ENCODE data around the gene PTGFR. TPM values are rescaled to one million over a fixed set of nuclear protein-coding genes. Genes with fewer than 3 reads are reported as not detected.

The PTGFR gene
- total RNA-seq, 1 donor from 2014 or later: 0.26 TPM

DNA sequence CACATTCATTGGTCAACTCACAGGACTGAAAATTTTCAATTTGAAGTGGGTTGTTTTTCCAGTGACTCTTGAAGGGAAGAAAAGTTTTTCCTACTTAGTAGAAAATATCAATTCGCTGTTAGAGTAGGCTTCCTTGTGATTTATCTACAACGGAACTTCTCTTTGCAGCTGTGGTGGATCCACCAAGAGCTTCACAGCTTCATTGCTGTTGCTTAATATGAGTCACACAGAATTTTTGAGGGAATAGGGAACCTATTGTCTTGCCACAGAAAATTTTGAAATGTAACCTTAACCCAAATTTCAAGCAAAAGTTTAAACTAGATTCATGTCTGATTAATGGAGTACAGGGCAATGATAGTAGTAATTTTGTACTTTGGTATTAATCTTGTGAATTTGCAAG, 71.1 kb downstream of the PTGFR start:
- DNase-seq (ENCODE audit: low read depth) (no peak), FAIRE-seq (no peak)
- Histone ChIP-seq H3K4me3 (ENCODE audit: low read depth, low read length) (no peak overlapping the region), H3K27me3 (ENCODE audit: control insufficient read depth, insufficient read depth, low read length) (no peaks in the 10 kb centered on the region), H3K36me3 (ENCODE audit: control insufficient read depth, insufficient read depth, low read length) (no peaks in the 10 kb centered on the region)
- TF ChIP-seq, protein P1, sequence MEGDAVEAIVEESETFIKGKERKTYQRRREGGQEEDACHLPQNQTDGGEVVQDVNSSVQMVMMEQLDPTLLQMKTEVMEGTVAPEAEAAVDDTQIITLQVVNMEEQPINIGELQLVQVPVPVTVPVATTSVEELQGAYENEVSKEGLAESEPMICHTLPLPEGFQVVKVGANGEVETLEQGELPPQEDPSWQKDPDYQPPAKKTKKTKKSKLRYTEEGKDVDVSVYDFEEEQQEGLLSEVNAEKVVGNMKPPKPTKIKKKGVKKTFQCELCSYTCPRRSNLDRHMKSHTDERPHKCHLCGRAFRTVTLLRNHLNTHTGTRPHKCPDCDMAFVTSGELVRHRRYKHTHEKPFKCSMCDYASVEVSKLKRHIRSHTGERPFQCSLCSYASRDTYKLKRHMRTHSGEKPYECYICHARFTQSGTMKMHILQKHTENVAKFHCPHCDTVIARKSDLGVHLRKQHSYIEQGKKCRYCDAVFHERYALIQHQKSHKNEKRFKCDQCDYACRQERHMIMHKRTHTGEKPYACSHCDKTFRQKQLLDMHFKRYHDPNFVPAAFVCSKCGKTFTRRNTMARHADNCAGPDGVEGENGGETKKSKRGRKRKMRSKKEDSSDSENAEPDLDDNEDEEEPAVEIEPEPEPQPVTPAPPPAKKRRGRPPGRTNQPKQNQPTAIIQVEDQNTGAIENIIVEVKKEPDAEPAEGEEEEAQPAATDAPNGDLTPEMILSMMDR (IDR thresholded peaks at IDR 0.05; ENCODE audit: insufficient read depth, low read length, severe bottlenecking): no peak

DNA sequence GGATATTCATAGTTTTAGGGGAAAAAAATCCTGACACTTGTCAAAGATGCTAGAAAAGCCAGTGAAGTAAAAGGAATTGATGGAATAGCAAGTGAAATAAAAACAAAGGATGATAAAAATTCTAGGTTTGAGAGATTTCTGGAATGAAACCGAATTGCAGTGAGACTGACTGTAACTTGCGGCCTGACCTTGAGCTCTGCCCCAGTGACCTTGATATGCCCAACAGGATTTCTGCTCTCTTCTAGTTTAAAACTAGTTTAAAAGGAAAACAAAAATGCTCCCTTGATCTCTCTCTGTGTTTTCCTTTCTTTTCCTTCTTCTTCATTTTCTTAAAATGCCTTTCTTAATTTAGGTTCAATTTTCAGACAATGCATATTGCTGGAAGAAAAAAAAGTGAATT, 74.6 kb downstream of the PTGFR start:
- no peaks in the 10 kb centered on the region for H3K27me3 ChIP-seq (ENCODE audit: control insufficient read depth, insufficient read depth, low read length)
- FAIRE-seq: no peak
- no peaks in the 10 kb centered on the region for H3K36me3 ChIP-seq (ENCODE audit: control insufficient read depth, insufficient read depth, low read length)
- TF ChIP-seq, protein P1 (IDR thresholded peaks at IDR 0.05; ENCODE audit: insufficient read depth, low read length, severe bottlenecking): no peak
- H3K4me3 ChIP-seq (ENCODE audit: low read depth, low read length): no peak overlapping the region
- DNase-seq (ENCODE audit: low read depth): no peak

DNA sequence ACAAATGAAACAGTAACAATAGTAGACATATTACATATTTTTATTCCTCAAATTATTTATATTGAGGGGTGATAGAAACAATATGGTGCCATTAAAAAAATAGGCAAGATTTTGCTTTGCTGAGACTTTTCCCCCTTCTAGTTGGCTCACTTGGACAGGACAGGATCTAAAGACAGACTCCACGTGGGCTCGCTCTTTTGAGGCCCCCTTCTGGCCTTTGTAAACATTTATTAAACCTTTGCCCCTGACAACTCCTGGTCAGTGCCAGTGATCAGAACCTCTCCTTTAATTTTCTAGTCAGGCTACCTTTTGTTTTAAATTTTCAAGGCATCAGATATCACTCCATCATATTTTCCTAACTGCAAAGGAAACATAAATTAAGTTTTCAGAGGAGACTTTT, 79.8 kb downstream of the PTGFR start:
- FAIRE-seq: no peak

DNA sequence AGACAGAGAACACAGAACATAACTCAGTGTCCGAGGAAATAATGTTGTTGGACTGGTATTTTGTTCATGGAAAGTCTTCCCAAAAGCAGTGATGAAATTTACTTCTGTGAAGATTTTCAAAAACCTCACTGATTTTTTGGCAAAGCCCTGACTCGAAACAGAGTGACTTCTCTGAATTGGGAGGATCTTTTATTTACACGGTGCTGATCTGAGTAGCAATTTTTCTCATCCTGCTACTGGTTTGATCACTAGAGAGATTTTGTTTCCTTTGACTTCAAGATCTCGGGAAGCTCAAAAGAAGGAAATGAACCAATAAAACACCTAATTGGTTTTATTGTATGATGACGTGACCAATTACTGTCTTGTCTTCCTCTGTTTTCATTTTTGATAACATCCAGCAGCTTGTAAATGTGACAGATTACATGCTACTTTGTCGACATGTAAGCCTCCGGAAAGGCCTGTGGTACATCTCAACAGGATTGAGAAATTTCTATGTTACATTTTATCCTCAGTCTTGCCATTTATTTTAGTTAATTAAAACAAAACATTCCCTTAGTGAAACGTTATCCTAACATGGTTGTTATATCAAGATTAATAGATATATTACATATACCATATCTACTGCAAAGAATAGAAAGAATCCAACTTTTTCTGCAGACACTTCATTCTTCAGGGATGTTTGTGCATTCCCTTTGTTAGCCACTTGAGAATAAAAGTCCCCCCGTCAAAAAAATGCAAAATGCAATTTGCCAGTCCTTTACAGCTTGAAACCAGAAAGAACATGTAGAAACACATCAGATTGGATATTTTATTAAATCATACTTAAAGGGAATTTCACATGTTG, 86.7 kb downstream of the PTGFR start:
- Histone ChIP-seq H3K27me3 (ENCODE audit: control insufficient read depth, insufficient read depth, low read length) (no peaks in the 10 kb centered on the region), H3K4me3 (ENCODE audit: low read depth, low read length) (no peak overlapping the region), H3K36me3 (ENCODE audit: control insufficient read depth, insufficient read depth, low read length) (no peaks in the 10 kb centered on the region)
- TF ChIP-seq, protein P1 (IDR thresholded peaks at IDR 0.05; ENCODE audit: insufficient read depth, low read length, severe bottlenecking): no peak
- DNase-seq (ENCODE audit: low read depth) (no peak), FAIRE-seq (no peak)

More for the DNA sequence above, 79.8 kb downstream of the PTGFR start:
- DNase-seq (ENCODE audit: low read depth): no peak
- TF ChIP-seq, protein P1 (IDR thresholded peaks at IDR 0.05; ENCODE audit: insufficient read depth, low read length, severe bottlenecking): no peak
- Histone ChIP-seq H3K4me3 (ENCODE audit: low read depth, low read length) (no peak overlapping the region), H3K27me3 (ENCODE audit: control insufficient read depth, insufficient read depth, low read length) (no peaks in the 10 kb centered on the region), H3K36me3 (ENCODE audit: control insufficient read depth, insufficient read depth, low read length) (no peaks in the 10 kb centered on the region)

DNA sequence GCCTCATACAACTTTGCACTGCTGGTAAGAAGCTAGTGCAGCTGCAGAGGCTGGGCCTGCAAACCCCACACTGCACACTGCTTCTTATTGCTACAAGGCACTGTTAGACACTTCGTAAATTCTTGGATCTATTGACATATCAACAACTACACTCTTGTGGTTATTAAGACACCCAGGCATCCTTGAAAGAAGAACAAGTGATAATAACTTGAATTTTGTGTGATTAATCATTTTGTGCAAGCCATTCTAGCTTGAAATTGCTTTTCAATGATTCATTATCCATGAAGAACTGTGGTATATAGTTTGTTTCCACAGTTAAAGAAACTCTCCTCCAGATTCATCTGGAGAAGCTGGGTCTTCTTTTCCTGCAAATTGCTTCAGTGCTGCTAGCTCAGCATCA, 95.8 kb downstream of the PTGFR start:
- DNase-seq (ENCODE audit: low read depth) (peak; percentile 50), FAIRE-seq (no peak)
- Histone ChIP-seq H3K4me3 (ENCODE audit: low read depth, low read length) (no peak overlapping the region), H3K27me3 (ENCODE audit: control insufficient read depth, insufficient read depth, low read length) (no peaks in the 10 kb centered on the region), H3K36me3 (ENCODE audit: control insufficient read depth, insufficient read depth, low read length) (no peaks in the 10 kb centered on the region)
- TF ChIP-seq, protein P1 (IDR thresholded peaks at IDR 0.05; ENCODE audit: insufficient read depth, low read length, severe bottlenecking): no peak

All from bronchial epithelial cell (primary cell).